Endothelial cell of umbilical vein (primary cell): ENCODE data around the gene NPAS1. TPM values are rescaled to one million over a fixed set of nuclear protein-coding genes. Genes with fewer than 3 reads are reported as not detected.

Experiments
- BruUV-seq: library from RNA; stranded (reverse); fragments of 400-500 nt; replicated peaks from 2 replicates; lab custom pipeline; 2021; lab: Mats Ljungman, UMichigan
- CTCF ChIA-PET: fragments of 300-600, 350-600 bp; sonication (Branson Sonifier 250); formaldehyde crosslinking; loops from one replicate; lab custom pipeline; 2021; ENCODE audit warnings: antibody characterized with exemption, inconsistent platforms; lab: Charles Lee
- POLR2A ChIA-PET: fragments of 300-600, 350-600 bp; sonication (Branson Sonifier 250); formaldehyde crosslinking; loops from one replicate; lab custom pipeline; 2021; ENCODE audit warnings: antibody characterized with exemption, inconsistent platforms; lab: Charles Lee
- DNase-seq: peaks from one replicate; pipeline ENCODE4 v3.0.0-alpha.2; 2011; ENCODE audit warnings: low read depth, low spot score
- FAIRE-seq: peaks from 2 replicates; lab custom pipeline; 2011; peaks lifted over from hg19 to GRCh38; lab: Jason Lieb, UNC
- H2AFZ ChIP-seq: 2 replicates; pipeline ENCODE4 v1.6.0; 2012; ENCODE audit warnings: low read depth, low read length, control low read depth, inconsistent platforms
- H3K27ac ChIP-seq: 2 replicates; pipeline ENCODE4 v1.5.1; 2011; ENCODE audit warnings: low read depth, mild to moderate bottlenecking, control low read depth, low read length, moderate library complexity; ENCODE audit not compliant: insufficient read depth
- H3K27me3 ChIP-seq, 2 experiments: 2 replicates each; pipeline versions ENCODE4 v1.6.0 to v1.6.1; 2011; ENCODE audit warnings: low read length in 2 of 2, mixed read lengths in 1 of 2; ENCODE audit not compliant: control insufficient read depth in 2 of 2, insufficient read depth in 2 of 2
- H3K36me3 ChIP-seq, 2 experiments: 2 replicates in 1 of 2; 3 replicates in 1 of 2; pipeline ENCODE4 v1.5.1; 2011; ENCODE audit warnings: low read length in 2 of 2, mild to moderate bottlenecking in 1 of 2, moderate library complexity in 1 of 2; ENCODE audit not compliant: control insufficient read depth in 2 of 2, insufficient read depth in 2 of 2; ENCODE audit errors: extremely low read depth in 1 of 2
- H3K4me1 ChIP-seq: 3 replicates; pipeline ENCODE4 v1.5.1; 2011; ENCODE audit warnings: mild to moderate bottlenecking, low read length; ENCODE audit not compliant: control insufficient read depth, insufficient read depth; ENCODE audit errors: extremely low read depth
- H3K4me2 ChIP-seq: 2 replicates; pipeline ENCODE4 v1.6.1; 2011; ENCODE audit warnings: low read length, control low read depth, mixed read lengths; ENCODE audit not compliant: insufficient read depth
- H3K4me3 ChIP-seq, 3 experiments: fragments of 200-600 bp in 1 of 3; sonication (generic), shearing (Covaris generic) in 1 of 3; replicated peaks in 1 of 3; 2 replicates each; pipeline ENCODE4 v1.5.1; 2011 to 2016; ENCODE audit warnings: control low read depth in 3 of 3, low read length in 3 of 3, mild to moderate bottlenecking in 2 of 3, inconsistent platforms in 1 of 3, low read depth in 1 of 3, moderate library complexity in 1 of 3; ENCODE audit not compliant: insufficient read depth in 1 of 3
- H3K79me2 ChIP-seq: 2 replicates; pipeline ENCODE4 v1.6.0; 2012; ENCODE audit warnings: low read length, inconsistent platforms; ENCODE audit not compliant: control insufficient read depth, insufficient read depth
- H3K9ac ChIP-seq: replicated peaks from 2 replicates; pipeline ENCODE3; 2011; ENCODE audit warnings: low read length, control low read depth; ENCODE audit not compliant: insufficient read depth; ENCODE audit errors: extremely low read depth
- H3K9me1 ChIP-seq: replicated peaks from 3 replicates; pipeline ENCODE4 v1.6.0; 2011; ENCODE audit warnings: mild to moderate bottlenecking, low read length; ENCODE audit not compliant: control insufficient read depth, insufficient read depth; ENCODE audit errors: extremely low read depth
- H3K9me3 ChIP-seq: replicated peaks from 2 replicates; pipeline ENCODE4 v1.5.1; 2012; ENCODE audit warnings: low read length, inconsistent platforms; ENCODE audit not compliant: control insufficient read depth, insufficient read depth
- H4K20me1 ChIP-seq: replicated peaks from 2 replicates; pipeline ENCODE3; 2011; ENCODE audit warnings: mild to moderate bottlenecking, low read length; ENCODE audit not compliant: control insufficient read depth, insufficient read depth; ENCODE audit errors: extremely low read depth
- CTCF ChIP-seq, 2 donors: IDR thresholded peaks; 1 replicate in 1 of 2; 2 replicates in 1 of 2; pipeline ENCODE4 v1.5.1; 2011; ENCODE audit warnings: low read length in 2 of 2, mild to moderate bottlenecking in 2 of 2, moderate library complexity in 2 of 2, control low read depth in 1 of 2, inconsistent platforms in 1 of 2, low read depth in 1 of 2; ENCODE audit not compliant: insufficient read depth in 1 of 2; ENCODE audit errors: extremely low read depth in 1 of 2
- EZH2 ChIP-seq: IDR thresholded peaks from 2 replicates; pipeline ENCODE4 v1.6.1; 2012; ENCODE audit warnings: borderline replicate concordance, low read depth, mild to moderate bottlenecking, moderate library complexity, low read length, inconsistent platforms; ENCODE audit not compliant: severe bottlenecking
- FOS ChIP-seq: IDR thresholded peaks from 2 replicates; pipeline ENCODE4 v1.6.1; 2011; ENCODE audit warnings: mild to moderate bottlenecking, low read length, moderate library complexity, borderline replicate concordance; ENCODE audit not compliant: insufficient read depth
- GATA2 ChIP-seq: IDR thresholded peaks from 2 replicates; pipeline ENCODE4 v1.7.0; 2011; ENCODE audit warnings: low read depth, mild to moderate bottlenecking, moderate library complexity, mixed read lengths, low read length; ENCODE audit not compliant: insufficient read length, insufficient read depth
- JUN ChIP-seq: IDR thresholded peaks from 2 replicates; pipeline ENCODE4 v1.6.1; 2011; ENCODE audit warnings: borderline replicate concordance, low read depth; ENCODE audit not compliant: insufficient read length, insufficient read depth
- MAX ChIP-seq: IDR thresholded peaks from 2 replicates; pipeline ENCODE4 v1.6.1; 2011; ENCODE audit not compliant: insufficient read depth, insufficient read length
- MYC ChIP-seq: IDR thresholded peaks from one replicate; pipeline ENCODE4 v1.6.1; 2011; ENCODE audit warnings: mild to moderate bottlenecking, low read depth, low read length
- POLR2A ChIP-seq: IDR thresholded peaks from 2 replicates; pipeline ENCODE4 v1.6.1; 2012; ENCODE audit warnings: low read depth, mild to moderate bottlenecking, control low read depth, low read length
- POLR2AphosphoS5 ChIP-seq: IDR thresholded peaks from 2 replicates; pipeline ENCODE4 v1.6.1; 2012; ENCODE audit warnings: low read depth, mild to moderate bottlenecking, control low read depth, low read length, moderate library complexity; ENCODE audit not compliant: insufficient read depth
- dilution Hi-C: fragments of 300-500 bp; cut with MboI; formaldehyde crosslinking; loops from one replicate; pipeline ENCODE4 v1.15.0; 2019; ENCODE audit warnings: low sequenced_read_pairs; ENCODE audit not compliant: extremely low pct_ligation_motif_present
- intact Hi-C: fragments of 100-400 bp; cut with micrococcal nuclease; formaldehyde crosslinking; loops from one replicate; pipeline ENCODE4 v1.10.0; 2022
- polyA plus RNA-seq, 4 experiments: library from polyadenylated mRNA; depleted of rRNA in 3 of 4; stranded (reverse) in 3 of 4; unstranded in 1 of 4; fragments of >200 nt; gene quantifications; 2 replicates each; pipeline versions ENCODE4 v1.2.1 to v1.2.3, GENCODE V29; 2011 to 2012; ENCODE audit warnings: missing spikeins in 1 of 4
- total RNA-seq: library from RNA; stranded (reverse); gene quantifications from 2 replicates; pipeline ENCODE4 v1.2.3, GENCODE V29; 2021

NPAS1 gene
- total and polyA plus RNA-seq, 2 donors (not counting 3 experiments of a cell fraction or from before 2014, with no cell fraction given) = 0.18 to 0.62 TPM

- Histone ChIP-seq H4K20me1 (no peaks in the 10 kb centered on the region), H3K27me3 (peaks cover 18 to 26% of the 10 kb centered on the region in 2 experiments), H3K4me3 (no peak overlapping the region), H3K27ac (no peak overlapping the region), H3K4me2 (no peak overlapping the region), H3K9ac (no peak overlapping the region), H2AFZ (no peak overlapping the region), H3K9me3 (no peaks in the 10 kb centered on the region), H3K9me1 (no peaks in the 10 kb centered on the region), H3K36me3 (no peaks in the 10 kb centered on the region), H3K79me2 (no peaks in the 10 kb centered on the region), H3K4me1 (peaks cover 2% of the 10 kb centered on the region)
- dilution Hi-C loops (no loop called here), intact Hi-C loops (no loop called here)
- FAIRE-seq = no peak
- no TSS peak for BruUV-seq
- ChIA-PET CTCF (interaction anchor here (0.7 to 1.2 kb wide), 2 partner anchors 15 to 40 kb away, joined by 3 read pairs; no protein-coding TSS in a partner anchor), POLR2A (interaction anchor here (0.6 kb wide), 1 partner anchor 20 kb away, joined by 8 read pairs; no protein-coding TSS in a partner anchor)
- DNase-seq = no peak
- TF ChIP-seq POLR2A (no peak), MYC (no peak), FOS (no peak), POLR2AphosphoS5 (no peak), EZH2 (no peak), GATA2 (no peak), CTCF (IDR thresholded peaks at IDR 0.05; ENCODE audit: extremely low read depth in 1 of 2, insufficient read depth in 1 of 2, low read depth in 1 of 2, low read length in 2 of 2) (no peak), JUN (no peak), MAX (no peak)
These were observed 8.0 kb downstream of the NPAS1 start for GRCh38 chr19:47027586-47028088.
